ENCODE measurements around the gene SLC16A14.

GRCh38 chr2:230050136-230050535, 18.6 kb downstream of the SLC16A14 start:
- TF ChIP-seq, protein P1, sequence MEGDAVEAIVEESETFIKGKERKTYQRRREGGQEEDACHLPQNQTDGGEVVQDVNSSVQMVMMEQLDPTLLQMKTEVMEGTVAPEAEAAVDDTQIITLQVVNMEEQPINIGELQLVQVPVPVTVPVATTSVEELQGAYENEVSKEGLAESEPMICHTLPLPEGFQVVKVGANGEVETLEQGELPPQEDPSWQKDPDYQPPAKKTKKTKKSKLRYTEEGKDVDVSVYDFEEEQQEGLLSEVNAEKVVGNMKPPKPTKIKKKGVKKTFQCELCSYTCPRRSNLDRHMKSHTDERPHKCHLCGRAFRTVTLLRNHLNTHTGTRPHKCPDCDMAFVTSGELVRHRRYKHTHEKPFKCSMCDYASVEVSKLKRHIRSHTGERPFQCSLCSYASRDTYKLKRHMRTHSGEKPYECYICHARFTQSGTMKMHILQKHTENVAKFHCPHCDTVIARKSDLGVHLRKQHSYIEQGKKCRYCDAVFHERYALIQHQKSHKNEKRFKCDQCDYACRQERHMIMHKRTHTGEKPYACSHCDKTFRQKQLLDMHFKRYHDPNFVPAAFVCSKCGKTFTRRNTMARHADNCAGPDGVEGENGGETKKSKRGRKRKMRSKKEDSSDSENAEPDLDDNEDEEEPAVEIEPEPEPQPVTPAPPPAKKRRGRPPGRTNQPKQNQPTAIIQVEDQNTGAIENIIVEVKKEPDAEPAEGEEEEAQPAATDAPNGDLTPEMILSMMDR (IDR thresholded peaks at IDR 0.05; ENCODE audit: extremely low read depth in 1 of 2, insufficient read depth in 1 of 2, low read depth in 1 of 2, low read length in 2 of 2) = no peak
- no peak for TF ChIP-seq POLR2A (IDR thresholded peaks at IDR 0.05; ENCODE audit: low read depth, low read length)
- TF ChIP-seq EZH2 (IDR thresholded peaks at IDR 0.05; ENCODE audit: borderline replicate concordance, low read depth, low read length, severe bottlenecking) = no peak
- no peak for TF ChIP-seq POLR2AphosphoS5 (IDR thresholded peaks at IDR 0.05; ENCODE audit: insufficient read depth, low read depth, low read length)
- no peak for TF ChIP-seq JUN (IDR thresholded peaks at IDR 0.05; ENCODE audit: borderline replicate concordance, insufficient read depth, insufficient read length, low read depth)
- TF ChIP-seq, protein P2, sequence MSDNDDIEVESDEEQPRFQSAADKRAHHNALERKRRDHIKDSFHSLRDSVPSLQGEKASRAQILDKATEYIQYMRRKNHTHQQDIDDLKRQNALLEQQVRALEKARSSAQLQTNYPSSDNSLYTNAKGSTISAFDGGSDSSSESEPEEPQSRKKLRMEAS (IDR thresholded peaks at IDR 0.05; ENCODE audit: insufficient read depth, insufficient read length) = no peak
